Measurements from ENCODE around the gene USP35.
A peak's percentile ranks its signal among the peaks of the same experiment; 100 is the strongest.
"Not testable (repeated sequence)": the region's sequence is repeated elsewhere in the genome, so short reads cannot be mapped to it uniquely, and the experiment has no call there.

The USP35 gene

GRCh38 chr11:78170413-78170812 is 18.3 kb upstream of the USP35 start:
- DNase-seq = no peak

- DNase-seq = no peak
These were observed 17.7 kb upstream of the USP35 start for GRCh38 chr11:78170874-78171549.

GRCh38 chr11:78171951-78172350 is 16.8 kb upstream of the USP35 start:
- DNase-seq = no peak

GRCh38 chr11:78175862-78176261 is 12.9 kb upstream of the USP35 start:
- DNase-seq = not testable (repeated sequence)

GRCh38 chr11:78176605-78177141 is 12.0 kb upstream of the USP35 start:
- no peak for DNase-seq

- no peak for DNase-seq
These were observed 11.5 kb upstream of the USP35 start for GRCh38 chr11:78177216-78177615.

GRCh38 chr11:78179459-78180071 is 9.2 kb upstream of the USP35 start:
- no peak for DNase-seq

- DNase-seq = no peak
These were observed 8.0 kb upstream of the USP35 start for GRCh38 chr11:78180751-78181150.

- no peak for DNase-seq
These were observed 7.5 kb upstream of the USP35 start for GRCh38 chr11:78181185-78181584.

- DNase-seq = peak in 4 of 56 donors; percentile 44 to 87 (median 65)
These were observed 1.1 kb upstream of the USP35 start for GRCh38 chr11:78187366-78188285.

- no peak for DNase-seq
These were observed 530 bp downstream of the USP35 start for GRCh38 chr11:78189174-78189724.

- no peak for DNase-seq
These were observed 1.1 kb downstream of the USP35 start for GRCh38 chr11:78189851-78190250.

- no peak for DNase-seq
These were observed 1.7 kb downstream of the USP35 start for GRCh38 chr11:78190374-78190773.

- no peak for DNase-seq
These were observed 2.3 kb downstream of the USP35 start for GRCh38 chr11:78190871-78191538.

- DNase-seq = no peak
These were observed 3.6 kb downstream of the USP35 start for GRCh38 chr11:78192223-78192719.

GRCh38 chr11:78192911-78193351 is 4.2 kb downstream of the USP35 start:
- DNase-seq = no peak

- DNase-seq = no peak
These were observed 5.1 kb downstream of the USP35 start for GRCh38 chr11:78193806-78194205.

- DNase-seq = no peak
These were observed 5.8 kb downstream of the USP35 start for GRCh38 chr11:78194490-78194889.

GRCh38 chr11:78195917-78196560 is 7.3 kb downstream of the USP35 start:
- DNase-seq = no peak

GRCh38 chr11:78196661-78197091 is 8.0 kb downstream of the USP35 start:
- DNase-seq = no peak
